BLaER1 treated with 17β-estradiol and CSF1 and Interleukin-3, amounts not matched to agents 10 nM and 100 nM (cell line): ENCODE data around the gene ZNF462.

ENCODE experiments used
- H3K27ac ChIP-seq, 11 experiments: shearing (Covaris generic); formaldehyde crosslinking; 2 replicates each; pipeline ENCODE4 v1.8.1; 2022
- H3K27me3 ChIP-seq, 11 experiments: shearing (Covaris generic); formaldehyde crosslinking; 2 replicates each; pipeline ENCODE4 v1.8.1; 2022
- H3K36me3 ChIP-seq, 11 experiments: shearing (Covaris generic); formaldehyde crosslinking; 2 replicates each; pipeline ENCODE4 v1.8.1; 2022
- H3K4me1 ChIP-seq, 10 experiments: shearing (Covaris generic); formaldehyde crosslinking; 2 replicates each; pipeline ENCODE4 v1.8.1; 2022
- H3K4me2 ChIP-seq, 11 experiments: shearing (Covaris generic); formaldehyde crosslinking; 2 replicates each; pipeline ENCODE4 v1.8.1; 2022
- H3K4me3 ChIP-seq, 10 experiments: shearing (Covaris generic); formaldehyde crosslinking; 2 replicates each; pipeline ENCODE4 v1.8.1; 2022
- H3K9ac ChIP-seq, 11 experiments: shearing (Covaris generic); formaldehyde crosslinking; 2 replicates each; pipeline ENCODE4 v1.8.1; 2022
- H3K9me3 ChIP-seq, 11 experiments: shearing (Covaris generic); formaldehyde crosslinking; replicated peaks in 1 of 11; 2 replicates each; pipeline ENCODE4 v1.8.1; 2022
- H4K20me1 ChIP-seq, 11 experiments: shearing (Covaris generic); formaldehyde crosslinking; 2 replicates each; pipeline ENCODE4 v1.8.1; 2022
- Cebpa-rat ChIP-seq, 11 experiments: shearing (Covaris generic); IDR thresholded peaks; 2 replicates each; pipeline ENCODE4 v1.8.1; 2022

The ZNF462 gene

DNA sequence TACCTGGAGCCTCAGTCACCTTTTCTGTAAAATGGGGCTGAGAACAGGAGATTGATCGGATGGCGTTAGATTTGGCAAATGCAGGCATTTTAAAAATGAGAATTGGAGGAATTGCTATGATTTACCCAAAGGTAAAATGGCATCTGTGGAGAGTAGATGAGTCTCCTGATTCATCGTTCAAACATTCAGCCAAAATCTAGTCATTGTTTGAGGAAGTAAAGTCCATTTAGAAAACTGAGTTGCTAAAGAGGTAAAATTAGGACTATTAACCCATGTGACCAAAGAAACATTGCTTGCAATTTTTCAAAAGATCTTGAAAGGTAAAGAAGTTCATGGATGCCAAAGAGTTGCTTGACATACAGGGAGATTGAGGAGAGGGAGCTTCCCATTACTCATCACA, 69.7 kb downstream of the ZNF462 start:
- no peak for TF ChIP-seq Cebpa-rat (IDR thresholded peaks at IDR 0.05)
- no peak overlapping the region for H3K4me3 ChIP-seq
- peaks cover 0 to 12% (median 0%) of the 10 kb centered on the region in 11 experiments; a peak in 6 of 22 replicates for H3K9me3 ChIP-seq
- H3K27ac ChIP-seq = no peak overlapping the region
- no peaks in the 10 kb centered on the region for H3K4me1 ChIP-seq
- no peaks in the 10 kb centered on the region for H3K27me3 ChIP-seq
- peaks cover 6 to 57% (median 21%) of the 10 kb centered on the region in 11 experiments; a peak in 15 of 22 replicates for H3K36me3 ChIP-seq
- H4K20me1 ChIP-seq = no peaks in the 10 kb centered on the region
- H3K9ac ChIP-seq = no peak overlapping the region
- no peak overlapping the region for H3K4me2 ChIP-seq

GRCh38 chr9:106933470-106933869, 70.5 kb downstream of the ZNF462 start:
- H3K27ac ChIP-seq = no peak overlapping the region
- H3K36me3 ChIP-seq = peaks cover 6 to 50% (median 15%) of the 10 kb centered on the region in 11 experiments; a peak in 15 of 22 replicates

DNA sequence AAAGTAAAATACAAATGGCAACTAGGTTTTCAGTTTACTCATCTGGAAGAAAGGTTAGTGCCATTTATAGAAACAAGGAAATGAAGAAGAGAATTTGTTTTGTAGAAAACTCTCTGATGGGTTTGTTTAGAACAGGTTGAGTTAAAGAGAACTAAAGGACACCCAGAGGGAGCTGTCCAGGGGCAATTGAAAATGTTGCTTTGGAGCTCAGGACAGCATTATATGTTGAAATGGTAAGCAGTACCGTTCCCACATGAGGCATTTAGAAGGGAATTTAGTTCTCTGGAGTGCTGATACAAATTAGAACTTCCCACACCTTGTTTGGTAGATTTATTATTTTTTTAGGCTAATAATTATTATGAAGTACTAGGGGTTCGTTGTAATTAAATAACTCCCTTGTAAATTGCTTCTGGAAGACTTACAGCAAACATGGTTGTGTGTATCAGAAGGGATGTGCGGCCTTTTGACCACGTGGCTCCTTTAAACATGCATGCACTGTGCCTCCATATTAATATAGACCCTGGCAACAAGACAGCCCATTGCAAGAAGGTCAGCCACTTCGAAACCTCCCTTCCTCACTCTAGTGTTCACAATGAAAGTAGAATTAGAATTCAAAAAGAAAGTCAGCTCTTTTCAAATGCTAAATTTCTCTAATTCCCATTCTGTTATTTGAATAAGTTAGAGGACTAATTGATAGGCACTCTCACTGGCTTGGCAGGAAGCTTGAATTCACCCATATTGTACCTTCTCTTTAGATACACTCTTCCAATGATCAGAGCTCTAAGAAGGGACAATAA, 71.7 kb downstream of the ZNF462 start:
- Histone ChIP-seq H3K4me1 (no peaks in the 10 kb centered on the region), H3K9me3 (0 out of 22 replicates have a peak, but pooled peaks cover 0 to 3% (median 0%) of the 10 kb centered on the region in 11 experiments), H3K27me3 (no peaks in the 10 kb centered on the region), H3K4me2 (no peak overlapping the region), H3K27ac (no peak overlapping the region), H3K36me3 (peaks cover 3 to 56% (median 23%) of the 10 kb centered on the region in 11 experiments; a peak in 15 of 22 replicates), H4K20me1 (no peaks in the 10 kb centered on the region), H3K9ac (no peak overlapping the region), H3K4me3 (no peak overlapping the region)
- TF ChIP-seq Cebpa-rat (IDR thresholded peaks at IDR 0.05) = no peak

More at GRCh38 chr9:106933470-106933869, 70.5 kb downstream of the ZNF462 start:
- TF ChIP-seq Cebpa-rat (IDR thresholded peaks at IDR 0.05) = no peak
- H3K4me1 ChIP-seq = no peaks in the 10 kb centered on the region
- no peaks in the 10 kb centered on the region for H3K27me3 ChIP-seq
- H3K4me2 ChIP-seq = no peak overlapping the region
- H3K4me3 ChIP-seq = no peak overlapping the region
- H4K20me1 ChIP-seq = no peaks in the 10 kb centered on the region
- no peak overlapping the region for H3K9ac ChIP-seq
- peaks cover 0 to 5% (median 0%) of the 10 kb centered on the region in 11 experiments; a peak in 1 of 22 replicates for H3K9me3 ChIP-seq

- Histone ChIP-seq H3K27me3 (no peaks in the 10 kb centered on the region), H4K20me1 (no peaks in the 10 kb centered on the region), H3K4me2 (no peak overlapping the region), H3K27ac (no peak overlapping the region), H3K4me3 (no peak overlapping the region), H3K9me3 (0 out of 22 replicates have a peak, but pooled peaks cover 0 to 3% (median 0%) of the 10 kb centered on the region in 11 experiments), H3K9ac (no peak overlapping the region), H3K4me1 (no peaks in the 10 kb centered on the region), H3K36me3 (peaks cover 0 to 50% (median 22%) of the 10 kb centered on the region in 11 experiments; a peak in 14 of 22 replicates)
- TF ChIP-seq Cebpa-rat (IDR thresholded peaks at IDR 0.05) = no peak
These were observed 73.7 kb downstream of the ZNF462 start for GRCh38 chr9:106936680-106937079.

- Histone ChIP-seq H3K4me1 (no peaks in the 10 kb centered on the region), H3K36me3 (peaks cover 0 to 23% (median 8%) of the 10 kb centered on the region in 11 experiments; a peak in 10 of 22 replicates), H3K9me3 (0 out of 22 replicates have a peak, but pooled peaks cover 0 to 3% (median 0%) of the 10 kb centered on the region in 11 experiments), H3K4me3 (no peak overlapping the region), H4K20me1 (no peaks in the 10 kb centered on the region), H3K27ac (no peak overlapping the region), H3K9ac (no peak overlapping the region), H3K27me3 (no peaks in the 10 kb centered on the region), H3K4me2 (no peak overlapping the region)
- no peak for TF ChIP-seq Cebpa-rat (IDR thresholded peaks at IDR 0.05)
These were observed 79.0 kb downstream of the ZNF462 start for GRCh38 chr9:106941916-106942315.

DNA sequence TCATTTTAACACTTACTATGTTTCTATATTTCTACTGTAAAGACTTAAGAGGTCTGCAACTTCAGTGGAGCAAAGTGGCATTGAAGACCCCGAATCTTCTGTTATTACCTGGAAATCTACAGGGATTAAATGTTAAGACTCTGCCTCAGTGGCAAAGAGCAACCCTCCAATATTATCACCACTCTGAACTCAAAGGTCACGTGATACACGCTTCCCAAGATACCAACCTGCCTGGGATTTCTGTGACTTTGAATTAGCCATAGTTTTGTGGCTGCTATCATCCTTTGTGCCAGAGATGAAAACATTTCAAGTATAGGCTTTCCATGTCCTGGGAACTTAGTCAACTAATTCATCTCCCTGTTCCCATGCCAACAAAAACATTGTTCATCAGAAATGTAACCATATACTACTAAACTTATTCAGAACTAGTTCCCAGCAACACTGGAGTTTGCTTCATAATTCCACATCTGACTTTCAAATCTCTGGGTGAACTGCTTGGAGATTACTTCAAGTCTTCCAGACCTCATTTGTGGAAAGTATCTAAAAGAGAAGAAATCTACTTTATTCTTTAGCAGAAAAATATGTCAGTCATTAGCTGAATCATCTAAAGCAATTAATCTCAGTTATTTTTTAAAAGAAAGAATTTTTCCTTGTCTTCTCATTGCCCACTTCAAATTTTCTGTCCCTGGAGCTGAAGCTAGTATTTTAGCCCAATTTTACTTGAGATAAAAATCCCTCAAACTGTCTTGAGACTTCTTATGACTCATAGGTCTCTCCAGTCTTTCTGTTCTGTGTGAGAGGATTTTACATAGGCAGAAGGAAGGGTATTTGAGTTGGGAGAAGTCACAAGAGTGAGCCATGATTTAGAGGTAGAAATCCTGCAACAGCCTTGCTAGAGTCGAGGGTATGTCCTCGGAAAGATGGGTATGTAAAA, 83.0 kb downstream of the ZNF462 start:
- H3K27me3 ChIP-seq = no peaks in the 10 kb centered on the region
- H4K20me1 ChIP-seq = no peaks in the 10 kb centered on the region
- no peaks in the 10 kb centered on the region for H3K4me1 ChIP-seq
- H3K4me2 ChIP-seq = no peak overlapping the region
- H3K27ac ChIP-seq = no peak overlapping the region
- no peaks in the 10 kb centered on the region for H3K36me3 ChIP-seq
- no peak for TF ChIP-seq Cebpa-rat (IDR thresholded peaks at IDR 0.05)
- H3K9me3 ChIP-seq = no peaks in the 10 kb centered on the region
- no peak overlapping the region for H3K9ac ChIP-seq
- H3K4me3 ChIP-seq = no peak overlapping the region

- Histone ChIP-seq H3K27me3 (no peaks in the 10 kb centered on the region), H3K4me3 (no peak overlapping the region), H3K36me3 (no peaks in the 10 kb centered on the region), H3K4me1 (no peaks in the 10 kb centered on the region), H3K9me3 (no peaks in the 10 kb centered on the region), H3K4me2 (no peak overlapping the region), H3K27ac (no peak overlapping the region), H4K20me1 (no peaks in the 10 kb centered on the region), H3K9ac (no peak overlapping the region)
- no peak for TF ChIP-seq Cebpa-rat (IDR thresholded peaks at IDR 0.05)
These were observed 84.3 kb downstream of the ZNF462 start for GRCh38 chr9:106947106-106947900.

DNA sequence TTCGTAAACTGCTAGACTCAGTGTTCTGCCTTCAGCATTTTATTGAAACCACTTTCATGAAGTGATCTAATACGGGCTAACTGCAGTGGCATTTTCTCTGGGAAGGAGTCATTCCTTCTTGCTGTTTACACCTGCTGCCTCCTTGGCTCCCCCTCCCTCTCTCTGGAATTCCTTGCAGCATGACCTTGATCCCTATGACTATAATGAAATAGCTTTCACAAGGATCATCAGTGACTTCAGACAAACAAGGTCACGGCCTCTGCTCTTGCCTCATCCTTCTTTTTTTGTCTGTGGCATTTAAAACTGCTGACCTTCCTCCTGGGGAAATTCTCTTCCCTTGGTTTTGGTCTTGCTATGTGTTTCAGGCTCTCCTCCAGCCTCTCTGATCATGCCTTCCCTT, 90.2 kb downstream of the ZNF462 start:
- H3K36me3 ChIP-seq = no peaks in the 10 kb centered on the region
- H3K4me3 ChIP-seq = no peak overlapping the region
- no peaks in the 10 kb centered on the region for H3K9me3 ChIP-seq
- no peak overlapping the region for H3K9ac ChIP-seq
- no peak overlapping the region for H3K27ac ChIP-seq
- no peaks in the 10 kb centered on the region for H3K27me3 ChIP-seq
- peaks cover 0 to 9% (median 0%) of the 10 kb centered on the region in 10 experiments; a peak in 2 of 20 replicates for H3K4me1 ChIP-seq
- no peak for TF ChIP-seq Cebpa-rat (IDR thresholded peaks at IDR 0.05)
- H4K20me1 ChIP-seq = no peaks in the 10 kb centered on the region
- peak overlapping the region in 2 of 11 experiments; percentile 8 to 67; a peak in 1 of 22 replicates for H3K4me2 ChIP-seq
